GM23248 (cell line): Measurements from ENCODE around the gene P4HTM.

ENCODE experiments used
- EZH2 ChIP-seq: fragments of 200-600 bp; sonication (generic); IDR thresholded peaks from 2 replicates; pipeline ENCODE4 v1.6.1; 2018; ENCODE audit warnings: antibody characterized with exemption, mild to moderate bottlenecking; ENCODE audit not compliant: insufficient read depth, poor library complexity, severe bottlenecking
- EZH2phosphoT487 ChIP-seq: fragments of 200-600 bp; sonication (generic); IDR thresholded peaks from 2 replicates; pipeline ENCODE4 v1.6.1; 2018; ENCODE audit warnings: antibody characterized with exemption, moderate library complexity, mild to moderate bottlenecking, low read depth; ENCODE audit not compliant: insufficient read depth

- TF ChIP-seq EZH2phosphoT487 (no peak), EZH2 (no peak)
These were observed 28.1 kb downstream of the P4HTM start, which contains the start of gene DALRD3 for GRCh38 chr3:49017971-49018706.
